Neural progenitor cell (in vitro differentiated cells): Measurements from ENCODE around the gene ATXN1.

Experiments
- CTCF ChIP-seq: fragments of 200-600 bp; sonication (generic); IDR thresholded peaks from 2 replicates; pipeline ENCODE4 v1.5.1; 2017; ENCODE audit warnings: antibody characterized with exemption, mild to moderate bottlenecking
- EZH2 ChIP-seq: fragments of 200-600 bp; sonication (generic); IDR thresholded peaks from 2 replicates; pipeline ENCODE4 v1.6.1; 2017; ENCODE audit warnings: antibody characterized with exemption, mild to moderate bottlenecking, moderate library complexity
- EZH2phosphoT487 ChIP-seq: fragments of 200-600 bp; sonication (generic); IDR thresholded peaks from 2 replicates; pipeline ENCODE4 v1.6.1; 2017; ENCODE audit warnings: antibody characterized with exemption

GRCh38 chr6:16466800-16467553 is 294.3 kb downstream of the ATXN1 start:
- TF ChIP-seq CTCF (no peak), EZH2 (no peak), EZH2phosphoT487 (no peak)
